Stimulated activated naive CD4-positive, alpha-beta T cell (primary cell): ENCODE data around the gene PTGER4.
A peak's percentile ranks its signal among the peaks of the same experiment; 100 is the strongest.
"Not testable (repeated sequence)": the region's sequence is repeated elsewhere in the genome, so short reads cannot be mapped to it uniquely, and the experiment has no call there.

ENCODE experiments used
- DNase-seq, 6 experiments: peaks; one replicate each; lab custom pipeline; 2025; lab: John Stamatoyannopoulos, UW

PTGER4 gene

GRCh38 chr5:40679913-40680681 lies at the start of gene PTGER4:
TSS of gene PTGER4 (plus strand) at chr5:40679915. CDS start at chr5:40680994, 1,079 bp downstream.
- DNase-seq, result peak in 4 of 6 experiments; percentile 42 to 84 (median 66)

DNA sequence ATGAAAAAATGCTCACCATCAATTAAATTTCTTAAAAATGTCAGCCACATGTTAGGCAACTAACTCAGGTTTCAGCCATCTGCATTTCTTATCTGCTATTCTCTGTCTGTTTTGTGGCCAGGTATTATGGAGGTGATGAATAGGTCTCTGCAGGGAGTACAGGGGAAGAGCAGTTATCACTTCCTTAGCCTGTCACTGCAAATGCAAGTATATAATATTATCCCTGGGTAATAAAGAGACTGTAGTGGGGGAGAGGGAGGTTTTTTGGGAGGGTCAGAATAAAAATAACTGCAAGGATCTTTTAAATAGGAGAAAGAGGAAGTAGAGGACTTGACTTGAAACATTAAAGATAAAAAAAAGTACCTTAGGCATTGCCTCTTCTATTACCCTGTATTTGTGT lies 49.6 kb upstream of the PTGER4 start:
- no peak for DNase-seq

GRCh38 chr5:40631236-40631635 lies 48.5 kb upstream of the PTGER4 start:
- no peak for DNase-seq

- no peak for DNase-seq
Observed at GRCh38 chr5:40634154-40634553, 45.6 kb upstream of the PTGER4 start.

DNA sequence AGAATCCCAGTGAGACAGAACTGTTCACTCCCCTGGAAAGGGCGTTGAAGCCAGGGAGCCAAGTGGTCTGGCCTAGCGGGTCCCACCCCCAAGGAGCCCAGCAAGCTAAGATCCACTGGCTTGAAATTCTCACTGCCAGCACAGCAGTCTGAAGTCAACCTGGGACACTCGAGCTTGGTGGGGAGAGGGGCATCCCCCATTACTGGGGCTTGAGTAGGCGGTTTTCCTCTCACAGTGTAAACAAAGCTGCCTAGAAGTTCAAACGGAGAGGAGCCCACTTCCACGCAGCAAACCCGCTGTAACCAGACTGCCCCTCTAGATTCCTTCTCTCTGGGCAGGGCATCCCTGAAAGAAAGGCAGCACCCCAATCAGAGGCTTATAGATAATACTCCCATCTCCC lies 45.1 kb upstream of the PTGER4 start:
- DNase-seq, result no peak

- not testable (repeated sequence) for DNase-seq
Observed at GRCh38 chr5:40639531-40639930, 40.2 kb upstream of the PTGER4 start.

DNA sequence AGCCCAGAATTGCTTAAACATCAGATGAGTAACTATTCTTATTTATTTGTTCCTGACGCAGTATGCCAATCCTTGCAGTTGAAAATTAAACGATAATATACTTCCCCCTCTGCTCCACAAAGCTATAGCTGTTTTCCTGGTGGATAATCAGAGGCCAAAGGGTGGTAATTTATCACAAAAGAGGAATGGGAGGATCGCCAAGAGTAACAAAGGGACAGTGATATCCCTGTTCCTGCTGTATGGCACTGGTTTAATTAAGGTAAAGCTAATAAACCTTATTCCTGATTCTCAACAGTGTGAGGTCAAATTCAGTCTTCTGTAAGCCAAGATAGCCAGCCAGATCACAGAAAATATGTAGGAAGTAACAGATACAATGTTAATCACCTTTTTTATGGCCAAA lies 33.4 kb upstream of the PTGER4 start:
- DNase-seq, result no peak

- DNase-seq, result no peak
Observed at GRCh38 chr5:40648150-40648549, 31.6 kb upstream of the PTGER4 start.

DNA sequence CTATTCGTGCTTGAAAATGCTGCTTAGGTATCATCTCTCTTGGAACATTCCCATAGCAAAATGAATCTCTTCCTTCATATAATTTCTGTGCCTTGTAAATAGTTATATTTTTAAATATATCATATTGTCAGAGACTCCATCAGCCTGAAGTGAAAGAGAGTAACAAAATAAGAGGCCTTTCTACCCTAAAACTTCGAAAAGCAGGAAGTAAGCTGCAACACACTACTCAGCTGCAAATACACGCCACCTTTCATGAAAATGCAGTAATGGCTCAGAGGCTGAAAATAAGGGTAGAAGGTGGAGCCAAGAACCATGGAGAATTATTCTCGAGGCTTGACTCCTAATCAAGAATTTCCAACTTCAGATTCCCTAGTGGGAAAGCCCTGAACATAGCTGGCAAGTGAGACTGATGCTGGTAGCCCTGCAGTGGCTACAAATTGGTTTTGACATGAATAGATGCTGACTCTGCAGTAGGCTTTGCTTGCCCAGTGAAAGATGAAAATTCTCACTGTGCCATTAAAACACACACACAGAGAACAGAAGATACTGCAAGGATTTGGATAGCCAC lies 30.2 kb upstream of the PTGER4 start:
- peak in 3 of 6 experiments; percentile 14 to 60 (median 52) for DNase-seq

- DNase-seq, result no peak
Observed at GRCh38 chr5:40651201-40651600, 28.5 kb upstream of the PTGER4 start.

DNA sequence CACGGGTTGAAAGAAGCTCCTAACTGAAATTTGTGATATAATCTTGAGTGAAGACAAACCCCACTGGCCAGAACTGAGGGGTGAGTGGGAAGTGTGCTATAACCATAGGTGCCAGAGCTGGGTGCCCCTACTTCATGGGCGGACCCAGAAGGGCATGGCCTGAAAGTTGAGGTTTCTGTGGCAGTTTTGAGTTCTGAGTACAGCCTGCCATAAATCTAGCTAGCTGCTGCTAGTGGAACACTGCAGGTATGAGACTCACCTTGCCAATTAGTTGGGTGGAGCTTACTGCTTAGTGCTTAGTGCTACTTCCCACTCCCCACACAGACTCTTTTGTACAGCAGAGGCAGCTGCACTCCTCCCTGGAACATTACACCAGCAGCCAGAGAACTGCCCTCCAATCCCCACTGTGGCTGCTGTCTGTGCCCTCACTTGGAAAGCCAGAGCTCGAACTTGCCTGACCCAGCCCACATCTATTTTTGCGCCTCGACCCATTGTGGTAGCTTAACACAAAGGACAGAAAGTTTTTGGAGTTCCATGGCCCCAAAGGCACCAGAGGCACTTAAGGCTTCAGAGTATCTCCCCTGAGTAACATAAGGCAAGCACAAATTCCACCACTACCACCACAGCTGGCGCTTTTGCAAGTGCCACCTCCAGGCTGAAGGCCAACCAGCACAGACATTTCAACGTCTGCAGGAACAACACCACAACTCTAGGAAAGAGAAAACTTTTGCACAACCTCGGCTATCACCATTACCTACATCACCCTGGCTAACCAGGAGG lies 27.1 kb upstream of the PTGER4 start:
- DNase-seq, result no peak

DNA sequence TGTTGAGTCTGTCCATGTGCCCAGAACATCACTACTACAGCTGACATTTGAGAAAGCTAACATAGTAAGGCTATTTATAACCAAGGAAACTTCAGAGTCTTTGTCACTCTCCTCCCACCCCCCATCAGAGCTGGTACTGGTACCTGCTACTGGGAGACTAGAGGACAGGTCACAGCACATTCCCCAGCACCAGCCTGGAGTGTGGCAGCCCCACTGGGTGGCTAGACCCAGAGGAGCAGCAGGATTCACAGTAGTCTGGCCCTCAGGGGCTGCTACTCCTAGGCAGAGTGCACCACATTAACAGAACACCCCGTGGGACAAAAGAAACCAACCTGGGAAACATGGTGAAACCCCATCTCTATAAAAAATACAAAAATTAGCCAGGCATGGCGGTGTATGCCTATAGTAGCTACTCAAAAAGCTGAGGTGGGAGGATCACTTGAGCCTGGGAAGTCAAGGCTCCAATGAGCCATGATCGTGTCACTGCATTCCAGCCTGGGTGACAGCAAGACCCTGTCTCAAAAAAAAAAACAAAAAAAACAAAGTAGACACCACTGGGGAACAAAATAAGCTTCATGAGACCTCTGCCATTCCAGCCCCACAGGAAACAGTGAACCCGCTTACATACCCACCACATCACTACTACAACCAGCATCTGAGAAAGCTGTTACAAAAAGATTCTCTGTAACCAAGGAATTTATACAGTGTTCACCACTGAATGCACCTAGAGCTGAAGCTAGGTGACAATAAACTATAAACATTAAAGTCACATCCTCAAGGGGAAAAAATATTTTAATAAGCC lies 26.3 kb upstream of the PTGER4 start:
- DNase-seq, result peak in 3 of 6 experiments; percentile 32 to 60 (median 37)

DNA sequence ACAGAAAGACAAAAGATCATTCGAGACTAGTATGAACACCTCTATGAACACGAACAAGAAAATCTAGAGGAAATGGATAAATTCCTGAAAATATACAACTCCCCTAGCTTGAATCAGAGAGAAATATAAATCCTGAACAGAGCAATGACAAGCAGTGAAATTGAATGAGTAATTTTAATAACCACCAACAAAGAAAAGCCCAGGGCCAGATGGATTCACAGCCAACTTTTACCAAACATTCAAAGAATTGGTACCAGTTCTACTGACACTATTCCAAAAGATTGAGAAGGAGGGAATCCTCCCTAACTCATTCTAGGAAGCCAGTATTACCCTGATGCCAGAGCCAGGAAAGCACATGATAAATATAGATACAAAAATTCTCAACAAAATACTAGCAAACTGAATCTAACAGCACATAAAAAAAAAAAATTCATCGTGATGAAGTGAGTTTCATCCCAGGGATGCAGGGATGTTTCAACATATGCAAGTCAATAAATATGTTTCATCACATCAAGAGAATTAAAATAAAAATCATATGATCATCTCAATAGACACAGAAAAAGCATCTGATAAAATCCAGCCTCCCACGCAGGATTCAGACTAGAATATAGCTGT lies 25.2 kb upstream of the PTGER4 start:
- DNase-seq, result no peak

GRCh38 chr5:40655138-40655537 lies 24.6 kb upstream of the PTGER4 start:
- DNase-seq, result peak in 1 of 6 experiments; percentile 11

GRCh38 chr5:40656091-40656490 lies 23.6 kb upstream of the PTGER4 start:
- not testable (repeated sequence) for DNase-seq

DNA sequence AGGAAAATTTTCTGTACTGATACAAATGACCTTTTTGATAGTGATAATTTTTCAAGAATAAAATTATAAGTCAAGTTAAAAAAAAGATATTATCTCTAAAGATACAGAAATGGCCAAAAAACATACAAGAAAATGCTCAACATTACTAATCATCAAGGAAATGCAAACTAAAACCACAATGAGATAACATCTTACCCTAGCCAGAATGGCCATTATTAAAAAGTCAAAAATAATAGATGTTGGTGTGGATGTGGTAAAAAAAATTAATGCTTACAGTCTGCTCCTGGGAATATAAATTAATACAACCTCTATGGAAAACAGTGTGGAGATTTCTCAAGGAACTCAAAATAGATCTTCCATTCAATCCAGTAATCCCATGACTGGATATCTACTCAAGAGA lies 22.9 kb upstream of the PTGER4 start:
- no peak for DNase-seq

DNA sequence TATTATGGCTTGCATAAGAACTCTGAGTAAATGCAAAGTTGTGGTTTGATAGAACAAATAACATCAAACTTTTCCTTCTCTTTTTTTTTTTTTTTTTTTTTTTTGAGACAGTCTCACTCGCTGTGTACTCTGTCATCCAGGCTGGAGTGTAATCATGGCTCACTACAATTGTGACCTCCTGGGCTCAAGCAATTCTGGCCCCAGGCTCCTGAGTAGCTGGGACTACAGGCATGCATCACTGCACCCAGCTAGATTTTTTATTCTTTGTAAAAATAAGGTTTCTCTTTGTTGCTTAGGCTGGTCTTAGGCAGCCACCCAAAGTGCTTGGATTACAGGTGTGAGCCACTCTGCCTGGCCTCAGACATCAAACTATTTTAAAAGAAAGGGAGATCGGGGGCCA lies 19.0 kb upstream of the PTGER4 start:
- DNase-seq, result no peak

DNA sequence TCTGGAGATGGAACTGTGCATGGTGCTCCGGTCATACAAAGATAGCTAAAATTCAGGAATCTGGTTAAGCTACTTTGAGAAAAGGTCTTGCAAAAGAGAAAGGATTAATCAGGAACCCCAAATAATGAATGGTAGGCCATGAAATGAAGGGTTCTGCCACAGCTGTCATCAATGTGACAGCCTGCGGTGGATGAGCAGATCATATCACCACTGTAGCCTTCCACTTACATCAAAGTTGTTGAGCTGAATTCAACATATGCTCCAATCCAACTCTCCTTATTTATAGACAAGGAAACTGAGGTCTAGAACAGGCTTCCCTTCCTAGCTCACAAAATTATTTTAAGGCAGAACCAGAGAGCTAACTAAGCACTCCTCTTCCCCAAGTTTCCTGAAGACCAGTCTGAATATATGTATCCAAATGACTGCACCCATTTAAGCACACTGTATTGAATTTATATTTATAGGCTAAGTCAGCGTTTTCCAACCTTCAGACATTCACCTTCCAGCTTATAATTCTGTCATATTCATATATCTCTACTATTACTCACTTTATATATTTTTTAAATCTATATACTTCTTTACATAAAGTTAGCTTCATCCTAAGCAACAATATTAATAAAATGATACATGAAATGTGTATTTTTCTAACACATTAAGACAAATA lies 13.9 kb upstream of the PTGER4 start:
- DNase-seq, result no peak

DNA sequence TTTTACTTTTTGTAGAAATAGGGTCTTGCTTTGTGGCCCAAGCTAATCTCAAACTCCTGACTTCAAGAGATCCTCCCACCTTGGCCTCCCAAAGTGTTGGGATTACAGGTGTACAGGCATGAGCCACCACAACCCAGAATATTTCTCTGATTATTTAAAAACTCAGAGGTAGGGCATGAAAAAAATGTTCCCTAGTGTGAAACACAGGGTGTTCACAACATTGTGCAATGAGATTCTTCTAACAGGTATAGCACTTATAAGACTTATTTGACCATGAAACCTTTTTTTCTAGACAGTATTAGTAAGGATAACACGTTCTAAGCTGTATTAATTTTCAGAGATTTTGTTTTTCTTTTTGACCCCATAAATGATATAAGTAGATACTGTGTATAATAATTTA lies 13.1 kb upstream of the PTGER4 start:
- DNase-seq, result no peak

GRCh38 chr5:40667161-40667663 lies 12.5 kb upstream of the PTGER4 start:
- no peak for DNase-seq
